Keratinocyte (primary cell): Measurements from ENCODE around the gene COL6A5. TPM values are rescaled to one million over a fixed set of nuclear protein-coding genes. Genes with fewer than 3 reads are reported as not detected.

ENCODE experiments used
- DNase-seq: peaks from one replicate; pipeline ENCODE4 v3.0.0-alpha.2; 2011; ENCODE audit warnings: low read depth, missing footprints, low spot score
- FAIRE-seq: peaks from 2 replicates; lab custom pipeline; 2011; peaks lifted over from hg19 to GRCh38; lab: Jason Lieb, UNC
- H2AFZ ChIP-seq: 2 replicates; pipeline ENCODE4 v1.6.0; 2012; ENCODE audit warnings: low read length, control low read depth, inconsistent platforms; ENCODE audit not compliant: control insufficient read depth
- H3K27ac ChIP-seq: 2 replicates; pipeline ENCODE4 v1.5.1; 2011; ENCODE audit warnings: low read length; ENCODE audit not compliant: control insufficient read depth, insufficient read depth
- H3K27me3 ChIP-seq: 3 replicates; pipeline ENCODE4 v1.6.0; 2011; ENCODE audit warnings: low read length; ENCODE audit not compliant: control insufficient read depth, insufficient read depth; ENCODE audit errors: extremely low read depth
- H3K36me3 ChIP-seq, 2 experiments: 2 replicates in 1 of 2; 3 replicates in 1 of 2; pipeline ENCODE4 v1.5.1; 2011; ENCODE audit warnings: low read length in 2 of 2, mild to moderate bottlenecking in 1 of 2; ENCODE audit not compliant: control insufficient read depth in 2 of 2, insufficient read depth in 2 of 2; ENCODE audit errors: extremely low read depth in 1 of 2
- H3K4me1 ChIP-seq: 3 replicates; pipeline ENCODE4 v1.5.1; 2011; ENCODE audit warnings: low read length; ENCODE audit not compliant: control insufficient read depth, insufficient read depth; ENCODE audit errors: extremely low read depth
- H3K4me2 ChIP-seq: 3 replicates; pipeline ENCODE4 v1.6.0; 2011; ENCODE audit warnings: low read depth, low read length; ENCODE audit not compliant: control insufficient read depth, insufficient read depth; ENCODE audit errors: extremely low read depth
- H3K4me3 ChIP-seq, 3 experiments: fragments of 200-600 bp in 1 of 3; sonication (generic) in 1 of 3; 2 replicates in 2 of 3; 3 replicates in 1 of 3; pipeline ENCODE4 v1.5.1; 2011 to 2016; ENCODE audit warnings: low read length in 3 of 3, mild to moderate bottlenecking in 3 of 3, control low read depth in 2 of 3, inconsistent platforms in 1 of 3, low read depth in 1 of 3, mixed read lengths in 1 of 3, mixed run types in 1 of 3, moderate library complexity in 1 of 3; ENCODE audit not compliant: control insufficient read depth in 2 of 3, insufficient read depth in 2 of 3; ENCODE audit errors: extremely low read depth in 1 of 3
- H3K79me2 ChIP-seq: 2 replicates; pipeline ENCODE4 v1.6.0; 2012; ENCODE audit warnings: low read length; ENCODE audit not compliant: control insufficient read depth, insufficient read depth
- H3K9ac ChIP-seq: 3 replicates; pipeline ENCODE4 v1.6.0; 2011; ENCODE audit warnings: low read length; ENCODE audit not compliant: control insufficient read depth, insufficient read depth; ENCODE audit errors: extremely low read depth
- H3K9me1 ChIP-seq: 3 replicates; pipeline ENCODE4 v1.6.0; 2011; ENCODE audit warnings: low read length; ENCODE audit not compliant: control insufficient read depth, insufficient read depth; ENCODE audit errors: extremely low read depth
- H3K9me3 ChIP-seq: 2 replicates; pipeline ENCODE4 v1.5.1; 2012; ENCODE audit warnings: low read depth, low read length; ENCODE audit not compliant: control insufficient read depth
- H4K20me1 ChIP-seq: 3 replicates; pipeline ENCODE4 v1.6.0; 2011; ENCODE audit warnings: low read length; ENCODE audit not compliant: control insufficient read depth, insufficient read depth; ENCODE audit errors: extremely low read depth
- EZH2 ChIP-seq: IDR thresholded peaks from one replicate; pipeline ENCODE4 v1.6.1; 2012; ENCODE audit warnings: inconsistent platforms, mild to moderate bottlenecking, low read length, moderate library complexity
- dilution Hi-C: fragments of 300-500 bp; cut with MboI; formaldehyde crosslinking; loops from one replicate; pipeline ENCODE4 v1.7.0; 2020; ENCODE audit warnings: low sequenced_read_pairs; ENCODE audit not compliant: extremely low pct_ligation_motif_present
- polyA plus RNA-seq, 5 experiments: library from polyadenylated mRNA; depleted of rRNA in 3 of 5; stranded (reverse) in 3 of 5; stranded (forward) in 1 of 5; unstranded in 1 of 5; fragments of >200 nt; gene quantifications; 1 replicate in 1 of 5; 2 replicates in 3 of 5; 3 replicates in 1 of 5; pipeline versions ENCODE4 v1.2.1 to v1.2.3, GENCODE V29; 2011 to 2012; ENCODE audit warnings: missing spikeins in 2 of 5, low read depth in 1 of 5, low replicate concordance in 1 of 5
- TF ChIP-seq, protein P1 (sequence below), 3 experiments: IDR thresholded peaks in 1 of 3; conservative IDR thresholded peaks in 1 of 3; optimal IDR thresholded peaks in 1 of 3; 2 replicates in 2 of 3; 3 replicates in 1 of 3; pipeline versions ENCODE3 to v1.5.1; 2011; ENCODE audit warnings: low read length in 3 of 3, mild to moderate bottlenecking in 3 of 3, moderate library complexity in 2 of 3, control low read depth in 1 of 3, inconsistent platforms in 1 of 3; ENCODE audit not compliant: insufficient read depth in 2 of 3; ENCODE audit errors: extremely low read depth in 1 of 3

Gene COL6A5
- polyA plus RNA-seq, 1 donor (not counting 4 experiments of a cell fraction or from before 2014, with no cell fraction given), result not detected

DNA sequence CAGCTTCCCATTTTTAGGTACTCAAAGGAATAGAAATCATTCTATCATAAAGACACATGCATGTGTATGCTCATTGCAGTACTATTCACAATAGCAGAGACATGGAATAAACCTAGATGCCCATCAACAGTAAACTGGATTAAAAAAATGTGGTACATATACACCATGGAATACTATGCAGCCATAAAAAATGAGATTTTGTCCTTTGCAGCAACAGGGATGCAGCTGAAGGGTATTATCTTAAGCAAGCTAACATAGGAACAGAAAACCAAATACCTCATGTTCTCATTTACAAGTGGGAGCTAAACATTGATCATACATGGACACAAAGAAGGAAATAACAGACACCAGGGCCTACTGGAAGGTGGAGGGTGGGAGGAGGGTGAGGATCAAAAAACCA is 33.1 kb upstream of the COL6A5 start:
- dilution Hi-C loops, result no loop called here
- DNase-seq, result no peak
- FAIRE-seq, result no peak

DNA sequence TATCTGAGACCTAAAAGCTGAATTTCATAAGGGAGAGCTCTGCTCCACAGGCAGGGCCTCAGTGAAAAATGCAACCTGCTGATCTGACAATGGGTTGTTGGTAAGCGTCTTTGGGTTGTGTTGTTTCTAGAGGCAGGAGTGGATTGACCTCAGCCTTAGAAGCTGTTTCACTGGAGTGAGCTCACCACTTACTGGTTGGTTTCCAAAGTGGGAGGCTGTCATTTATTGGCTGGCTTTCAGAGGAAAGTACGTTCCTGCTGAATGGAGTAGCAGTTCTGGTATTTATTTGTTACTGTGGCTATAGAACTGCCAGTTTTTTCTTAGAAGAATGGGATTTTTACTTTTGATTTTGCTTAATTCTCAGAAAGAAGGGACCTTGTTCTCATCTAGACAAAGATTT is 29.3 kb upstream of the COL6A5 start:
- no peak overlapping the region for H2AFZ ChIP-seq
- H3K4me1 ChIP-seq, result no peaks in the 10 kb centered on the region
- TF ChIP-seq, protein P1, sequence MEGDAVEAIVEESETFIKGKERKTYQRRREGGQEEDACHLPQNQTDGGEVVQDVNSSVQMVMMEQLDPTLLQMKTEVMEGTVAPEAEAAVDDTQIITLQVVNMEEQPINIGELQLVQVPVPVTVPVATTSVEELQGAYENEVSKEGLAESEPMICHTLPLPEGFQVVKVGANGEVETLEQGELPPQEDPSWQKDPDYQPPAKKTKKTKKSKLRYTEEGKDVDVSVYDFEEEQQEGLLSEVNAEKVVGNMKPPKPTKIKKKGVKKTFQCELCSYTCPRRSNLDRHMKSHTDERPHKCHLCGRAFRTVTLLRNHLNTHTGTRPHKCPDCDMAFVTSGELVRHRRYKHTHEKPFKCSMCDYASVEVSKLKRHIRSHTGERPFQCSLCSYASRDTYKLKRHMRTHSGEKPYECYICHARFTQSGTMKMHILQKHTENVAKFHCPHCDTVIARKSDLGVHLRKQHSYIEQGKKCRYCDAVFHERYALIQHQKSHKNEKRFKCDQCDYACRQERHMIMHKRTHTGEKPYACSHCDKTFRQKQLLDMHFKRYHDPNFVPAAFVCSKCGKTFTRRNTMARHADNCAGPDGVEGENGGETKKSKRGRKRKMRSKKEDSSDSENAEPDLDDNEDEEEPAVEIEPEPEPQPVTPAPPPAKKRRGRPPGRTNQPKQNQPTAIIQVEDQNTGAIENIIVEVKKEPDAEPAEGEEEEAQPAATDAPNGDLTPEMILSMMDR (optimal IDR thresholded peaks at IDR 0.05 in 1 of 3, IDR thresholded peaks at IDR 0.05 in 1 of 3, conservative IDR thresholded peaks at IDR 0.05 in 1 of 3; ENCODE audit: extremely low read depth in 1 of 3, insufficient read depth in 2 of 3, low read length in 3 of 3), result no peak
- TF ChIP-seq EZH2, result no peak
- FAIRE-seq (no peak), DNase-seq (no peak)
- no peaks in the 10 kb centered on the region for H3K27me3 ChIP-seq
- no peaks in the 10 kb centered on the region for H3K79me2 ChIP-seq
- H3K4me3 ChIP-seq, result no peak overlapping the region
- H3K9me3 ChIP-seq, result no peaks in the 10 kb centered on the region
- dilution Hi-C loops, result no loop called here
- H3K9me1 ChIP-seq, result no peaks in the 10 kb centered on the region
- H3K4me2 ChIP-seq, result no peak overlapping the region
- H3K36me3 ChIP-seq, result no peaks in the 10 kb centered on the region
- no peak overlapping the region for H3K27ac ChIP-seq
- H4K20me1 ChIP-seq, result no peaks in the 10 kb centered on the region
- H3K9ac ChIP-seq, result no peak overlapping the region

More for the DNA sequence above, 33.1 kb upstream of the COL6A5 start:
- no peaks in the 10 kb centered on the region for H3K27me3 ChIP-seq
- no peaks in the 10 kb centered on the region for H3K36me3 ChIP-seq
- H3K4me3 ChIP-seq, result no peak overlapping the region
- H3K9me1 ChIP-seq, result no peaks in the 10 kb centered on the region
- no peak overlapping the region for H3K27ac ChIP-seq
- H3K9ac ChIP-seq, result no peak overlapping the region
- H4K20me1 ChIP-seq, result no peaks in the 10 kb centered on the region
- no peak for TF ChIP-seq EZH2
- TF ChIP-seq, protein P1 (optimal IDR thresholded peaks at IDR 0.05 in 1 of 3, IDR thresholded peaks at IDR 0.05 in 1 of 3, conservative IDR thresholded peaks at IDR 0.05 in 1 of 3; ENCODE audit: extremely low read depth in 1 of 3, insufficient read depth in 2 of 3, low read length in 3 of 3), result no peak
- no peak overlapping the region for H2AFZ ChIP-seq
- H3K79me2 ChIP-seq, result no peaks in the 10 kb centered on the region
- H3K9me3 ChIP-seq, result no peaks in the 10 kb centered on the region
- H3K4me1 ChIP-seq, result no peaks in the 10 kb centered on the region
- no peak overlapping the region for H3K4me2 ChIP-seq
